ENCODE measurements around the gene SLC2A9. TPM values are rescaled to one million over a fixed set of nuclear protein-coding genes. Genes with fewer than 3 reads are reported as not detected.

Gene SLC2A9
- total RNA-seq (2016; rRNA removed; fragmentation: Illumina TruSeq; extraction: Trizol): 19.9 and 36.2 TPM in 2 replicates
- 11.2 and 13.2 TPM in 2 replicates for total RNA-seq (2016; cell fraction: cytosol; rRNA removed; fragmentation: Illumina TruSeq; extraction: Trizol; ENCODE audit: low read depth)
- 20.2 and 36.6 TPM in 2 replicates for total RNA-seq (2016; cell fraction: insoluble cytoplasmic fraction; rRNA removed; fragmentation: Illumina TruSeq; extraction: Trizol)
- 16.6 and 18.8 TPM in 2 replicates for total RNA-seq (2016; cell fraction: membrane; rRNA removed; fragmentation: Illumina TruSeq; extraction: Trizol)
- total RNA-seq (2016; cell fraction: nucleus; rRNA removed; fragmentation: Illumina TruSeq; extraction: Trizol): 46.8 and 63.5 TPM in 2 replicates
- polyA plus RNA-seq (2011; rRNA removed): 42.3 and 51.0 TPM in 2 replicates
- polyA plus RNA-seq (2011; cell fraction: cytosol; rRNA removed): 40.4 and 40.5 TPM in 2 replicates
- 78.3 and 78.9 TPM in 2 replicates for polyA plus RNA-seq (2011; cell fraction: nucleus; rRNA removed)
- polyA plus RNA-seq (2012): 38.0 and 55.5 TPM in 2 replicates
- polyA plus RNA-seq (2016; cell fraction: cytosol; fragmentation: Illumina TruSeq; extraction: Trizol; ENCODE audit: low read depth): 5.7 and 8.5 TPM in 2 replicates
- polyA plus RNA-seq (2016; cell fraction: insoluble cytoplasmic fraction; fragmentation: Illumina TruSeq; extraction: Trizol; ENCODE audit: low read depth): 16.8 and 19.2 TPM in 2 replicates
- polyA plus RNA-seq (2016; cell fraction: membrane; fragmentation: Illumina TruSeq; extraction: Trizol; ENCODE audit: low read depth): 11.8 and 13.9 TPM in 2 replicates
- polyA plus RNA-seq (2016; cell fraction: nucleus; fragmentation: Illumina TruSeq; extraction: Trizol; ENCODE audit: insufficient read depth, low read depth): 32.8 and 34.3 TPM in 2 replicates
- polyA minus RNA-seq (2011; rRNA and poly(A)+ RNA removed; ENCODE audit: low replicate concordance): 0.09 and 127 TPM in 2 replicates
- 35.6 and 44.8 TPM in 2 replicates for polyA minus RNA-seq (2011; cell fraction: cytosol; rRNA and poly(A)+ RNA removed)
- 124 and 142 TPM in 2 replicates for polyA minus RNA-seq (2011; cell fraction: nucleus; rRNA and poly(A)+ RNA removed)
- percentile 78 among the genes with signal in this experiment for Bru-seq, nascent RNA
- percentile 54 among the genes with signal in this experiment for BruChase-seq, experiment 1, labeled RNA remaining after a 6-hour chase
- BruChase-seq, experiment 2, labeled RNA remaining after a 2-hour chase: percentile 72 among the genes with signal in this experiment
- long read RNA-seq, experiment 1, transcript SLC2A9-201 (12 exons, 1,850 nt): major isoform, 22 of 61 reads
- long read RNA-seq, experiment 1, partial matches to known transcripts: 14 of 61 reads
- long read RNA-seq, experiment 1, other reads (novel, unspliced or antisense): 25 of 61 reads
- long read RNA-seq, experiment 2, transcript SLC2A9-201 (12 exons, 1,850 nt): major isoform, 7 of 33 reads
- long read RNA-seq, experiment 2, partial matches to known transcripts: 2 of 33 reads
- long read RNA-seq, experiment 2, other reads (novel, unspliced or antisense): 24 of 33 reads

GRCh38 chr4:10020871-10021652, at the start of gene SLC2A9:
SLC2A9 (minus strand) TSS chr4:10021497; CDS start chr4:10021429, 68 bp downstream.
- no peaks in the 10 kb centered on the region for H3K9me3 ChIP-seq (ENCODE audit: low read length)
- no peaks in the 10 kb centered on the region for H3K27me3 ChIP-seq (ENCODE audit: control insufficient read depth in 1 of 2, insufficient read depth in 2 of 2, low read length in 2 of 2)
- 2% methylated on average over 9 of the region's 17 CpGs for WGBS (ENCODE audit: low lambda C conversion rate)
- in situ Hi-C loops (cut with HindIII; ENCODE audit: extremely low pct_ligation_motif_present, low pct_unique_long_range_greater_than_20kb) (no loop called here), intact Hi-C loops (cut with micrococcal nuclease; ENCODE audit: unreplicated experiment) (no loop called here)
- DNase-seq (ENCODE audit: low spot score) (peak; percentile 77), ATAC-seq (peak; percentile 71), FAIRE-seq (peak; percentile 49)
- peak within 1 kb of the TSS; percentile 57 to 77 (median 63) for H3K4me3 ChIP-seq (replicated peaks in 1 of 3; ENCODE audit: insufficient read depth in 1 of 3, low read depth in 2 of 3, low read length in 3 of 3)
- H3K27ac ChIP-seq (ENCODE audit: extremely low read length, insufficient read depth, low read length): peak within 1 kb of the TSS; percentile 89
- peak within 1 kb of the TSS; percentile 82 for H3K9ac ChIP-seq (ENCODE audit: insufficient read depth, low read depth, low read length)
- POLR2A ChIA-PET: interaction anchor here (0.7 to 2.1 kb wide), 6 partner anchors 11 to 100 kb away, joined by 3 to 11 read pairs (median 4); partner anchors contain the start of gene WDR1
- H4K20me1 ChIP-seq (ENCODE audit: insufficient read depth, low read length): no peaks in the 10 kb centered on the region
- peaks cover 96% of the 10 kb centered on the region for H3K4me1 ChIP-seq (ENCODE audit: insufficient read depth, low read length)
- H2AFZ ChIP-seq (ENCODE audit: low read length): no peak within 1 kb of the TSS
- H3K36me3 ChIP-seq (replicated peaks in 1 of 2; ENCODE audit: control insufficient read depth in 1 of 2, insufficient read depth in 2 of 2, low read length in 2 of 2): peaks cover 3 to 11% of the 10 kb centered on the region in 2 experiments; a peak in 2 of 5 replicates
- peak within 1 kb of the TSS; percentile 85 for H3K4me2 ChIP-seq (ENCODE audit: low read depth, low read length)
- CTCF ChIA-PET (ENCODE audit: low intra/inter-chr PET ratio, low total read pairs): no interaction called here
- H3K79me2 ChIP-seq (ENCODE audit: insufficient read depth, low read length): peaks cover 45% of the 10 kb centered on the region
- BruUV-seq (replicated peaks): TSS peak; percentile 53
- TF ChIP-seq, protein P1, sequence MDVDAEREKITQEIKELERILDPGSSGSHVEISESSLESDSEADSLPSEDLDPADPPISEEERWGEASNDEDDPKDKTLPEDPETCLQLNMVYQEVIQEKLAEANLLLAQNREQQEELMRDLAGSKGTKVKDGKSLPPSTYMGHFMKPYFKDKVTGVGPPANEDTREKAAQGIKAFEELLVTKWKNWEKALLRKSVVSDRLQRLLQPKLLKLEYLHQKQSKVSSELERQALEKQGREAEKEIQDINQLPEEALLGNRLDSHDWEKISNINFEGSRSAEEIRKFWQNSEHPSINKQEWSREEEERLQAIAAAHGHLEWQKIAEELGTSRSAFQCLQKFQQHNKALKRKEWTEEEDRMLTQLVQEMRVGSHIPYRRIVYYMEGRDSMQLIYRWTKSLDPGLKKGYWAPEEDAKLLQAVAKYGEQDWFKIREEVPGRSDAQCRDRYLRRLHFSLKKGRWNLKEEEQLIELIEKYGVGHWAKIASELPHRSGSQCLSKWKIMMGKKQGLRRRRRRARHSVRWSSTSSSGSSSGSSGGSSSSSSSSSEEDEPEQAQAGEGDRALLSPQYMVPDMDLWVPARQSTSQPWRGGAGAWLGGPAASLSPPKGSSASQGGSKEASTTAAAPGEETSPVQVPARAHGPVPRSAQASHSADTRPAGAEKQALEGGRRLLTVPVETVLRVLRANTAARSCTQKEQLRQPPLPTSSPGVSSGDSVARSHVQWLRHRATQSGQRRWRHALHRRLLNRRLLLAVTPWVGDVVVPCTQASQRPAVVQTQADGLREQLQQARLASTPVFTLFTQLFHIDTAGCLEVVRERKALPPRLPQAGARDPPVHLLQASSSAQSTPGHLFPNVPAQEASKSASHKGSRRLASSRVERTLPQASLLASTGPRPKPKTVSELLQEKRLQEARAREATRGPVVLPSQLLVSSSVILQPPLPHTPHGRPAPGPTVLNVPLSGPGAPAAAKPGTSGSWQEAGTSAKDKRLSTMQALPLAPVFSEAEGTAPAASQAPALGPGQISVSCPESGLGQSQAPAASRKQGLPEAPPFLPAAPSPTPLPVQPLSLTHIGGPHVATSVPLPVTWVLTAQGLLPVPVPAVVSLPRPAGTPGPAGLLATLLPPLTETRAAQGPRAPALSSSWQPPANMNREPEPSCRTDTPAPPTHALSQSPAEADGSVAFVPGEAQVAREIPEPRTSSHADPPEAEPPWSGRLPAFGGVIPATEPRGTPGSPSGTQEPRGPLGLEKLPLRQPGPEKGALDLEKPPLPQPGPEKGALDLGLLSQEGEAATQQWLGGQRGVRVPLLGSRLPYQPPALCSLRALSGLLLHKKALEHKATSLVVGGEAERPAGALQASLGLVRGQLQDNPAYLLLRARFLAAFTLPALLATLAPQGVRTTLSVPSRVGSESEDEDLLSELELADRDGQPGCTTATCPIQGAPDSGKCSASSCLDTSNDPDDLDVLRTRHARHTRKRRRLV (CRISPR knock-in tag; IDR thresholded peaks at IDR 0.05): no peak
- TF ChIP-seq FOXO1 (CRISPR knock-in tag; IDR thresholded peaks at IDR 0.05) (no peak), ZNF713 (CRISPR knock-in tag; IDR thresholded peaks at IDR 0.05) (0 out of 2 replicates have a peak, but pooled peaks have one; percentile 51)
- TF ChIP-seq, protein P2, sequence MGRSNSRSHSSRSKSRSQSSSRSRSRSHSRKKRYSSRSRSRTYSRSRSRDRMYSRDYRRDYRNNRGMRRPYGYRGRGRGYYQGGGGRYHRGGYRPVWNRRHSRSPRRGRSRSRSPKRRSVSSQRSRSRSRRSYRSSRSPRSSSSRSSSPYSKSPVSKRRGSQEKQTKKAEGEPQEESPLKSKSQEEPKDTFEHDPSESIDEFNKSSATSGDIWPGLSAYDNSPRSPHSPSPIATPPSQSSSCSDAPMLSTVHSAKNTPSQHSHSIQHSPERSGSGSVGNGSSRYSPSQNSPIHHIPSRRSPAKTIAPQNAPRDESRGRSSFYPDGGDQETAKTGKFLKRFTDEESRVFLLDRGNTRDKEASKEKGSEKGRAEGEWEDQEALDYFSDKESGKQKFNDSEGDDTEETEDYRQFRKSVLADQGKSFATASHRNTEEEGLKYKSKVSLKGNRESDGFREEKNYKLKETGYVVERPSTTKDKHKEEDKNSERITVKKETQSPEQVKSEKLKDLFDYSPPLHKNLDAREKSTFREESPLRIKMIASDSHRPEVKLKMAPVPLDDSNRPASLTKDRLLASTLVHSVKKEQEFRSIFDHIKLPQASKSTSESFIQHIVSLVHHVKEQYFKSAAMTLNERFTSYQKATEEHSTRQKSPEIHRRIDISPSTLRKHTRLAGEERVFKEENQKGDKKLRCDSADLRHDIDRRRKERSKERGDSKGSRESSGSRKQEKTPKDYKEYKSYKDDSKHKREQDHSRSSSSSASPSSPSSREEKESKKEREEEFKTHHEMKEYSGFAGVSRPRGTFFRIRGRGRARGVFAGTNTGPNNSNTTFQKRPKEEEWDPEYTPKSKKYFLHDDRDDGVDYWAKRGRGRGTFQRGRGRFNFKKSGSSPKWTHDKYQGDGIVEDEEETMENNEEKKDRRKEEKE (IDR thresholded peaks at IDR 0.05): no peak

Measured in HepG2 (cell line).